ENCODE measurements around the gene SLC2A1.

- no peak for TF ChIP-seq CTCF (IDR thresholded peaks at IDR 0.05; ENCODE audit: poor library complexity)
- TF ChIP-seq EZH2 (IDR thresholded peaks at IDR 0.05; ENCODE audit: borderline replicate concordance) = no peak
Observed at GRCh38 chr1:42927920-42928505, 30.7 kb downstream of the SLC2A1 start.
